ENCODE data around the gene SPATA22. TPM values are rescaled to one million over a fixed set of nuclear protein-coding genes. Genes with fewer than 3 reads are reported as not detected.
A peak's percentile ranks its signal among the peaks of the same experiment; 100 is the strongest.
"Not testable (repeated sequence)": the region's sequence is repeated elsewhere in the genome, so short reads cannot be mapped to it uniquely, and the experiment has no call there.

The SPATA22 gene, protein sequence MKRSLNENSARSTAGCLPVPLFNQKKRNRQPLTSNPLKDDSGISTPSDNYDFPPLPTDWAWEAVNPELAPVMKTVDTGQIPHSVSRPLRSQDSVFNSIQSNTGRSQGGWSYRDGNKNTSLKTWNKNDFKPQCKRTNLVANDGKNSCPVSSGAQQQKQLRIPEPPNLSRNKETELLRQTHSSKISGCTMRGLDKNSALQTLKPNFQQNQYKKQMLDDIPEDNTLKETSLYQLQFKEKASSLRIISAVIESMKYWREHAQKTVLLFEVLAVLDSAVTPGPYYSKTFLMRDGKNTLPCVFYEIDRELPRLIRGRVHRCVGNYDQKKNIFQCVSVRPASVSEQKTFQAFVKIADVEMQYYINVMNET
- total RNA-seq (2014; rRNA removed; shearing (Covaris generic)), result not detected in 2 replicates

DNA sequence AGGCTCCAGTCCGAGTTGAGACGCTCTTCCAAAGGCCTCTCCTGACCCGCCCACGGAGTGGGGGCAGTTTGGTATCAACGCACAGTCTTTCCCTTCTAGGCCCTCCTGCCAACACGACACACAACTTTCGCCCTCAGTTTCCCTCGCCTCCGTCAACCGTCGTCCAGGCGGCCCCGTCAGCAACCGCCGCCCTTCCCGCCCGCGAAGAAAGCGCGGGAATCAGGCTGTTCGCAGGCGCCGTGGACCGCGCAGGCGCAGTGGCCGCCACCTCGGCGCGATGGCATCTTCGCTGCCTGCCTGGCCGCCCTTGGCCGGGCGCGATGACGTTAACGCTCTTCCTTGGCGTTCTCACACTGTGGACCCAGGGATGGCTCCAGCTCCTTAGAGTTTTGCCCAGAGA, at the start of gene SPATA22:
SPATA22 (minus strand) TSS at position 221 of the 400 bp plus-strand sequence. CDS start 2,494 bp downstream, outside the sequence.
- DNase-seq (ENCODE audit: low read depth), result no peak

DNA sequence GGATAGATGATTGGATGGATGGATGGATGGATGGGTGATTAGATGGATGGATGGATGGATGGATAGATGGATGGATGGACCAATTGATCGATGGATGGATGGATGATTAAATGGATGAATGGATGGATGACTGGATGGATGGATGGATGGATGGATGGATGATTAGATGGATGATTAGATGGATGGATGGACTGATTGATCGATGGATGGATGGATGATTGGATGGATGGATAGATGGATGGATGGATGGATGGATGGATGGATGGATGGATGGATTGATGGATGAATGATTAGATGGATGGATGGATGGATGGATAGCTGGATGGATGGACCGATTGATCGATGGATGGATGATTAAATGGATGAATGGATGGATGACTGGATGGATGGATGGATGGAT, 47.9 kb upstream of the SPATA22 start:
- DNase-seq (ENCODE audit: low read depth), result not testable (repeated sequence)

DNA sequence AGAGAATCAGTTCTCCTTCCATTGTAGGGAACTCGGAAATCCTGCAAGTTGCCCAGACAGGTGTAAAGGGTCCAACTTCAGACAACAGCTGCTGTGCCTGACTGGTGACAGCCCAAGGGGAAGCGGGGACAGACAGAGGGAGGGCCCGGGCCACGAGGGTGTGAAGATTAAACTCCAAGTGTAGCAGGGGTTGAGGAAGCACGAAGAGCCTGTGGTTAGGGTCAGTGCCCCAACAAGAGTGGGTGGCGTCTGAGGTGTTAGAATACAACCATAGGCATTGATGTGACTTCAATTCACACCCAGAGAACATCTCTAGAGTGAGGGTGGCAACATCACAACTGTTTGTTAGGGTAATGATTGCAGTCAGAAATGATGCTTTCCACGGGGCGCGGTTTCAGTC, 43.3 kb upstream of the SPATA22 start:
- no peak for DNase-seq (ENCODE audit: low read depth)

DNA sequence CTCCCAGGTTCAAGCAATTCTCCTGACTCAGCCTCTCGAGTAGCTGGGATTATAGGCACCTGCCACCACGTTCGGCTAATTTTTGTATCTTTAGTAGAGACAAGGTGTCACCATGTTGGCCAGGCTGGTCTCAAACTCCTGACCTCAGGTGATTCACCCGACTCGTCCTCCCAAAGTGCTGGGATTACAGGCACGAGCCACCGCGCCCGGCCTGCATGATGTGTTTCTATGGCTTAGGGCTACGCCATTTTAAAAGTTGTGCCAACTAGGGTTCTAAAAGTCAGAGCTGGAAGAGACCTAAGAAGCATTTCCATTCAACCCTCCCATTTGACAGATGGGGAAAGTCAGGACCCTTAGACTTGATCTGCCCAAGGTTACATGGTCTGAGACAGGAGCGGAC, 42.5 kb upstream of the SPATA22 start:
- DNase-seq (ENCODE audit: low read depth), result not testable (repeated sequence)

DNA sequence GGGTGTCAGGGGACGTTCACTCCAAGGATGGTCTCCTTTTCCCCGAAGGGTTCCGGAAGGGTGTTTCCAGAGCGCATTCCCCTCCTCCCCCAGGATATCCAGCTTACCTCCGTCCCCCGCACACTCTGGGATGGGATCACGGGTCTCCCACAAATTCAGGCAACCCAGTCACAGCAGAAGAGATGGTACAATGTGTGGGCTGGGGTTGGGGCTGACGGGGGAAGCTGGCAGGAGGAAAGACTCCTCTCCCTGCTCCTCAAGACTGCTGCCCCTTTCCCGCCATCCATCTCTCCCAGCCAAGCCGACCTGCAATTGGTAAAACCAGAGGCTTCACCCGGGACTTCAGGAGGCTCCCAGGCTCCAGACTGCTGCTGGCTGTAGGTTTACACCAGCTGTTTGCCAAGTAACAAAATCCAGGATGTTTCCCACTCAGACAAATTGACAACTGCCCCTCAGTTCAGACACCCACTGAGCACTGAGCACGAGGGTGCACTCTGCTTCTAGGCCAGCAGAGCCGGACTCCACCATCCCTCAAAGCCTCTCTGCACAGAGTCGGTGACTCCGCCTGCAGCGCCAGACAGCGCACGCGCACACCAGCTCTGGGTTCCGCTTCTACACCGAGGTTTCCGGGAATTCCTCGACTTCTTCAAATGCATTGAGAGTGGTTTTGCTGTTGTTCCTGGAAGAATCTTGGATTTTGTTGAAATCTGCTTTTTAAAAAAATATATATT, 41.9 kb upstream of the SPATA22 start:
- DNase-seq (ENCODE audit: low read depth), result no peak

DNA sequence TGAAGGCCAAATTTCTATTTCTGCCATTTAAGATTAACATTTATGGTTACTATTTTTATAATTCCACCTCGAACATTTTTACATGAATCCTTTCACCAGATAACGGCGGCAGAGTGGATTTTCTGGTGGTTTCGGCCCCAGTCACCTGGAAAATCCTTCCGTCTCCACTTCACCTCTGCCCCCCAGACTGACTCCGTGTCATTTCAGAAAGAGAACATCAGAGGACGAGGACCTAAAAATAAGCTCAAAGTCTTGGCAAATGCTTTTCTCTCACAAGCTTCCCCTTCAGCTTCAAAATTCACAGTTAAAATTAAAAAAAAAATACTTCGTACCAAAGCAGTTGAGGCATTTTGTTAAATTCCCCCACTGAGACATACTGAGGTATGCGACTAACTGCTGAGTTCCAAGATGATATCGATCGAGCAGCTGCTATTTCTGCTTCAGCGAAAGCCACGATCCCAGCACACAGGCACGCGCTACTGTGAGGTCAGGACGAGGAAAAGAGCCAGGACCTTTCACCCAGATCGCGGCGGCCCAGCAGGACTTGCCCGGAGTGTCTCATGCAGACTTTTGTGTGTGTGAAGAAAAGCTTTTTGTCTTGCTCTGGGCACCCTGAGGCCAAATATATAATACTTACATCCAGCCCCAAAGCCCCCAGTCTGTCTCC, 41.0 kb upstream of the SPATA22 start:
- DNase-seq (ENCODE audit: low read depth), result peak; percentile 83

DNA sequence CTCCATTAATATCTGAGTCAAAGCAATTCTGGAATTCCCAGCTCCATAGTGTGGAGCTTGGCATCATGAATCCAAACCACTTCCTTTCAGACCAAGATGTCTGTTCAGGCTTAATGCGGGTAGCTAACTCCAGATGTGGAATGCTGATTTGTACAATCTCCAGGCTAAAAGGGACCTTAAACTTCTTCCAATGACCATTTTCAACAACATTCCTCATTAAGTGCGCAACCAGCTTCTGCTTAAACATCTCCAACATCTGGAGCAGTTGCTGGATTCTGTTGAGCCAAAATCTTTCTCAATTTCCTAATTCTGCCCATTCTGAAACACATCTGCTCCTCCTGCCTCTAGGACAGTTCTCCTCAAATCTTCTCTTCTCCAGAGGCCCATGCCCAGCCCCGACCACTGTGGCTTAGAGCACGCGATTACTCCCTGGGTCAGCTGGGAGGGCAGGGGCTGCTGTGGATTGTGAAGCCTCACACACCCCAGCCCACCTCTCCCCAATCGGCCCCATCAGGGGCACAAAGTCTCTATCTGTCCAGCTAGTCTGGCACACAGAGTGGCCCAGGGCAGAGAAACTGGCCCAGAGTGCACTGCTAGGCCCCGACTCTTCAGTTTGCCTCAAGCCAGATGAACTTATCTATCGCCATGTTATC, 40.4 kb upstream of the SPATA22 start:
- DNase-seq (ENCODE audit: low read depth), result no peak

DNA sequence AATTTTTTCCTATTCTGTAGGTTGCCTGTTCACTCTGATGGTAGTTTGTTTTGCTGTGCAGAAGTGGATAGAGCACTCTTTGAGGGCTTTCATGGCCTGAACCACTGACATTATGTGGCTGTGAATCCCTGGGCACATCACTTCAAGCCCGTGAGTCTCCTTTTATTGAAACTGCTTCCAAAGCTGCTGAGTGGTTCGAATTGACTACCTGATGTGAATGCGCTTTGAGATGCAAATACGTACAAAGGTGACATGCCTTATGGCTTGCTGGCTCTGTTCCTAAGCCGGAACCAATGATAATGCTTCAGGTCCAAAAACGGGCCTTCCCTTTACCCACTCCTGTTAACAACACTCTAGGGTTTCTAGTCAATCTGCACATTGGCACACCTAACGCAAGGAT, 38.5 kb upstream of the SPATA22 start:
- no peak for DNase-seq (ENCODE audit: low read depth)

DNA sequence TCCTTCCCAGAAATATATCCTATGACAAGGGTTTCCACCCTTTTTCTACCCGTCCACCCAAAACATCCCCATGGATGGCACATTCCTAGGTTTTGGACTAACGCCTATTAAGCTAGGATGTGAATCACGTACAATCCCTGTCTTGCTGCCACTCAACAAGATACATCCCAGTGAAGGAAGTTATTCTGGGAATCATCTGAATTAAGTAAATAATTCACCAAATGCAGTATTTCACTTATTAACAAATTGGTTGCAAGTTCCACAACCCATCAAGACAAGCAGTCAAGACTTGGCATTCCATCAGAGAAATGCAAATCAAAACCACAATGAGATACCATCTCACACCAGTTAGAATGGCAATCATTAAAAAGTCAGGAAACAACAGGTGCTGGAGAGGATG, 36.2 kb upstream of the SPATA22 start:
- DNase-seq (ENCODE audit: low read depth), result no peak

DNA sequence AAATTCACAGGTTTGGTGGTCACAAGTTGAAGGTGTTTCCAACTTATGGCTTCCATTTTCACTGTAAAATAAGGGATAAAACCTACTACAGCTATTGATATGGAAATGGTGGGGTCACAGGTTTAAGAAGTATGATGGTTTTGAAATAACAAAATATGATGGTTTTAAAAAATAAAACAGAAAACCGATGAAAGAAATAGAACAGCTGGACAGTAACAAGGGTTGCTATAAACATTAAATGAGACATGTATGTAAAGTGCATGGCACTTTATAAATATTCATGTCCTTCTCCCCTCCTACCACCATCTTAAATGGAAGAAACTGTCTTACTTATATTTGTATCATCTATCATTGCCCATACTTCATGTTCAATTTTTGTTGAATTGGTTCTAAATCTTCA, 35.5 kb upstream of the SPATA22 start:
- no peak for DNase-seq (ENCODE audit: low read depth)

DNA sequence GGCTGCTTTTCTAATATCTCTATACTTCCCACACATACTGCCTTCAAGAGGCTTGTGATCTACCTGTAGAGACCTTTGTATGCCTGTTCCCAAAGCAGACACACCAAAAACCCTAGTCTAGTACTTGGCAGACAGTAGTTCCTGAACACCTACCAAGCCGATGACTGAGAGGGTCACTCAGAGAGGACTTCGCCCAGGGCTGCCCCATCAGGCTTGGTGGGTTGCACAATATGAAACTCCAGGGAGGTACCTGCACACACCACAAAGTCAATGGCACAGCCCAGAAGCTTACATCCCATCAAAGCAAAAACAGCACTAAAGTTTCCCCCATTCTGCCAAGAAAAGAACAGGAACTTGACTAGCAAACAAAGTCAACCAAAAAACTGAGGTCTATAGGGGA, 34.4 kb upstream of the SPATA22 start:
- no peak for DNase-seq (ENCODE audit: low read depth)

DNA sequence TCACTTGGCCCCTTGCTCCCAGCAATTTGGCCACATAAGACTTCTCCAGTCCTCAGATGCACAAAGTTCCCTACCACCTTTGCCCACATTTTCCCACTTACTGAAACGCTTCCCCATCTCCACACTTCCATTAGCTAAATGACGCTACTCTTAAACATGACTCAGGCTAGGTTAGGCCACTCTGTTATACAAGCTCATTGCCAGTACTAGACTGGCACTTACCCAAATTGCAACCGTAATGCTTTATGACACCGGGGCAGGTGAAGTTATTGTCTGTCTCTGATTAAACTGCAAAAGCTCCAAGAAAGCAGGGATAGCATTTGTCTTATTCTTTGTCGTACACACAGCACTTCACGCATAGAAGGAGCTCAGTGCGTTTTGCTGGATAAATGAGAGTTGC, 33.4 kb upstream of the SPATA22 start:
- no peak for DNase-seq (ENCODE audit: low read depth)

DNA sequence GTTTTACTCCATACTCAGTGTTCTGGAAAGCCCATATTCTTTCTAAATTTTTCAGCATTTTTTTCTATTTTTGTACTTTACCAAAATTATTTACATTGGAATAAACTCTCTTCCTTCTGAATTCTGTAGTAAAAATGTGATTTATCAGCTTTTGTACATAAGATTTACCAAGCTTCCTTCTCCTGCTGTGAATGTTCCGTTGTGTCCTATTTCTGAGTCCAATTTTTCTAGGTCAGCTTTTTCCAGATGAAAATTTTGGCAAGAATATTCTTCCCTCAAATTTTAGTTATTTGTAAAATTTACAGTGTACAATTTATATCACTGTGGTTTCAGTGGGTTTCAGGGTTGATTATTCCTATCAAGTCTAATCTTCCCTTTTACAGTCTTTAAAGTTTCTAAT, 31.7 kb upstream of the SPATA22 start:
- DNase-seq (ENCODE audit: low read depth), result no peak

DNA sequence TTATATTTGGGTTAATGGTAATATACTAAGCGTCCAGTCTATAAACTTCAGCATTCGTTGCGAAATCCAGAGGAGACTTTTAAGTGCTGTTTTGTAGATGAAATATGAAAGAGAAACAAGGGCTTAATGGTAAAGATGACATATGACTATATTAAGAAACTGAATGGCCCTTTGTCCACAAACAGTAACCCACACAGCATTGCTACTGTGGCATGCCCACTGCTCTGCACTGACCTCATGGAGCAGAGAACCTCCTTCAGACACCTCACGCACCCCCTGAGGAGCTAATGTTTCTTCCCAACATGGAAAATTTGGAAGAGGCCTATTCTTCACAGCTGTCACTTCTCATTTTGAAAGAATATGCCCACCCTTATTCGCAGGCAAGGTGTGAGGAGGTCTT, 30.8 kb upstream of the SPATA22 start:
- no peak for DNase-seq (ENCODE audit: low read depth)

DNA sequence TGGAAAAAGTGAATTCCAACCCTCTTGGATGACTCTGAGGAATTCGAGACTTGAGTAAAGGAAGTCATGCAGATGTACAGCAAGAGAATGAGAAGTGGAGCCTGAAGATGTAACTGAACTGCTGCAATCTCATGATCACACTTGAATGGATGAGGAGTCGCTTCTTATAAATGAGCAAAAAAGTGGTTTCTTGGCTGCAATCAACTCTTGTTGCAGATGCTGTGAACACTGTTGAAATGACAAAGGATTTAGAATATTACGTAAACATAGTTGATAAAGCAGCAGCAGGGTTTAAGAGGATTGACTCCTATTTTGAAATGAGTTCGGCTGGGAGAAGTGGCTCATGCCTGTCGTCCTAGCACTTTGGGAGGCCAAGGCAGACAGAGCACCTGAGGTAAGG, 29.7 kb upstream of the SPATA22 start:
- no peak for DNase-seq (ENCODE audit: low read depth)

DNA sequence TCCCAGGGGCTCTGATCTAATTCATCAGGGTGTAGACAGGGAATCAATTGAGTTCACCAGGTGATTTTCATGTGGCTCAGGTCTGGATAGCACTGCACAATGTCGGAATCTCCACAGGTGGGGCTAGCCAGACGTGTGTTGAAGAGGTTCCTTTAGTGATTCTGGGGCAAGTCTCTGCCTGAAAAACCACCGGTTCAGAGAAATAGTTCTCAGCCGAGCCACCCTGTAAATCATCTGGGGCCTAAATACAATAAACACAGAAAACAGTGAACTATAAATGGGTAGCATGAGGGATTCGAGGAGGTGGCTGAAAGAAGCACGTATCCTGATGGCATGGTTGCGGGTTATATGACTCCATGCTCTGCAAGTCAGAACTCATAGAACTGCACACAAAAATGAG, 25.5 kb upstream of the SPATA22 start:
- DNase-seq (ENCODE audit: low read depth), result no peak

DNA sequence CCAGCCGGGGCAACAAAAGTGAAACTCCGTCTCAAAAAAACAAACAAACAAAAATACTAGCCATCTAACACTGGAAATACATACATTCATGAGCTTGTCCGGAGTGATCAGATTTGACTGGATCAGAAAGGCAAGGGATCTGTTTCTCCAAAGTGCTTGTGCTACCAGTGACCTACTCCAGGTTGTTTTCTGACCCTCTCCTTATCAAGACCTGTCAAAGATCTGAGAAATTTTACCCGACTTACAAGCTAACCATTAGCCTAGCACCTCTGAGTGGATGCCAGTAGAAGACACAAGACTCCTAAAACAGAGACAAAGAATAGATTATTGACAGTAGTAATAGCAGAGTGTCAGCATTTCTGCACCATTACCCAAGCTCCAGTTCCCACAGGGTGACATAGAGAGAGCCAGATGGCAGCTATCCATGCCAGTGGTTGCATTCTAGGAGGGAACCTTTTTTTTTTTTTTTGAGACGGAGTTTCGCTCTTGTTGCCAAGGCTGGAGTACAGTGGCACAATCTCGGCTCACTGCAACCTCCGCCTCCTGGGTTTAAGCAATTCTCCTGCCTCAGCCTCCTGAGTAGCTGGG, 14.0 kb upstream of the SPATA22 start:
- no peak for DNase-seq (ENCODE audit: low read depth)

DNA sequence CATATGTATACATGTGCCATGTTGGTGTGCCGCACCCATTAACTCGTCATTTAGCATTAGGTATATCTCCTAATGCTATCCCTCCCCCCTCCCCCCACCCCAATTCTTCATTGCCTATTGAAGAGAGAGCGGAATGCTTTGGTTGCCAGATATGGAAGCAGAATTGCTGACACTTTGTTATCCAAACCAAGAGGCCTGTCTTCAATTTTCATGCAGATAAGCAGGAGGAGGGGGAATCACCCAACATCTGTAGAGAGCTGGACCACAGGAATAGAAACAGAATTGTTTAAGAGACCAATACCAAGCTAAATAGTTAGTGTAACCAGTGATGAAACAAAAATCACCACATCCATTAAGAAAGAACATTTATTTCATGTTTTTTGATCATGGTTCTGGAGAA, 11.2 kb upstream of the SPATA22 start:
- no peak for DNase-seq (ENCODE audit: low read depth)

DNA sequence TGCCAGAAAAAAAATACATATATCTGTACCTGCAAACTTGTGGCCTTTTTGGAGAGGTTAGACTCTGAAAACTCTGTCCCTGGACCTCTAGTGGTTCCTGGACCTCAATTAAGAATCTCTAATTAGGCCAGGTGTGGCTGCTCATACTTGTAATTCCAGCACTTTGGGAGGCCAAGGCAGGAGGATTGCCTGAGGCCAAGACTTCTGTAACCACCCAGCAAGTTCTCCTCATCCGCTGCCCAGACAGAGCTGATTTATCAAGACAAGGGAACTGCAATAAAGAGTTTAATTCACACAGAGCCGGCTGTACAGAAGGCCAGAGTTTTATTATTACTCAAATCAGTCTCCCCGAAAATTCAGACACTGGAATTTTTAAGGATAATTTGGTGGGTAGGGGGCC, 8.4 kb upstream of the SPATA22 start:
- no peak for DNase-seq (ENCODE audit: low read depth)

DNA sequence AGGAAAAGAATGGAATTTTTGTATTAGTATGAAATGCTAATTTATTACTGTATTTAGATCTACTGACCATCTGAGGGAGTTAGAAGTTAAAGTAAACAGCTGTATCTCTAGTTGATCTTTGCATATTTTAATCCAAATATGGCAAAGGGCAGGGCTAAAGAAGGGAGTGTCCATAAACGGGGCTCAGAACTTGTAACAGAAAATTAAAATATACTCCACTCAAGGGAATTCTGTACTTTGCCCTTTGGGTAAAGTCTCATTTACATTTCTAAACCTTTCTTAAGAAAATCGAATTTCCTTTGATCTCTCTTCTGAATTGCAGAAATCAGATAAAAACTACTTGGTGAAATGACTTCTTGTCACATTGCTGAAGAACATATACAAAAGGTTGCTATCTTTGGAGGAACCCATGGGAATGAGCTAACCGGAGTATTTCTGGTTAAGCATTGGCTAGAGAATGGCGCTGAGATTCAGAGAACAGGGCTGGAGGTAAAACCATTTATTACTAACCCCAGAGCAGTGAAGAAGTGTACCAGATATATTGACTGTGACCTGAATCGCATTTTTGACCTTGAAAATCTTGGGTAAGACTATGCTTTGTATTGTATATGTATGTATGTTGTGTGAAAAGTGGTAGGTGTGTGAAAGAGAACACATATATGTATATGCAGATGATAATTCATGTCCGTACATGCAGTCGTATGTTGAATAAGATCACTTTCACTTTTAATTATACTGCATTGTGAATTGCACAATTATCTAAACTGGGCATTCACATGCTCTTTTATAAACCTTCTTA, 4.4 kb upstream of the SPATA22 start, which contains the start of gene ASPA:
ASPA (plus strand) TSS at position 186 of the 799 bp plus-strand sequence; CDS start at position 349, 163 bp downstream.
- peak; percentile 6 for DNase-seq (ENCODE audit: low read depth)

DNA sequence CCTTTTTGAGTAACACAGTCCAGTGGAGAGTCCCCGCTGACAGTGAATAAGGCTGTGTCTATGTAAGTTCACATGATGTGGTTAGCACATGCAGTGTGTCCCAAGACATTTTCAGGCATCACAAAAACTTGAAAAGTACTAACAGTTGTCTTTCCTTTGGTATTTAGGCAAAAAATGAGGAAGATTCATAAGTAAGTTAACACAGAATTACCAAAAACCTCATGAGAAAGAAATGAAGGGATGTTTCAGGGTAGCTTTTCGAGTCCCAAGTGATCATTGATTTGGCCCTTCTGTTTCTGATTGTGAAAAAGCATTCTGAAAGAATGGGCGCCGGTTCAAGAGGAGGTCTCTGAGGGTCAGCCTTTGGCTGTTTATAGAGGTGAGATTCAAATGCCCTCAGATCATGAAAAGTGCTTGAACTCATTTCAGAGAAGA, 3.6 kb upstream of the SPATA22 start:
- no peak for DNase-seq (ENCODE audit: low read depth)

Data from Daoy (cell line).